GF-D8 (cell line): ENCODE measurements around the gene OR5T2.
"Not testable (repeated sequence)": the region's sequence is repeated elsewhere in the genome, so short reads cannot be mapped to it uniquely, and the experiment has no call there.

Experiments used
- DNase-seq: peaks from one replicate; lab custom pipeline; 2025; lab: John Stamatoyannopoulos, UW

OR5T2 gene

GRCh38 chr11:56234155-56234554 lies at the start of gene OR5T2:
Gene OR5T2, minus strand, starts transcription at chr11:56234255. Its CDS starts 1,193 bp downstream, at chr11:56233062.
- no peak for DNase-seq

GRCh38 chr11:56273854-56274253 lies 39.8 kb upstream of the OR5T2 start, which contains the start of gene OR5T1:
Gene OR5T1, plus strand, starts transcription at chr11:56274154. Its CDS starts 1,485 bp downstream, at chr11:56275639.
- DNase-seq = no peak

GRCh38 chr11:56271092-56271491 lies 37.0 kb upstream of the OR5T2 start:
- no peak for DNase-seq

- no peak for DNase-seq
Measured at GRCh38 chr11:56251954-56252353, 17.9 kb upstream of the OR5T2 start, which contains the start of gene OR5T3. Gene OR5T3, plus strand, starts transcription at chr11:56252254. Its CDS starts 0 bp downstream, at chr11:56252254.

GRCh38 chr11:56219735-56220134 lies 14.3 kb downstream of the OR5T2 start:
- DNase-seq = not testable (repeated sequence)

GRCh38 chr11:56214537-56214936 lies 19.5 kb downstream of the OR5T2 start:
- no peak for DNase-seq

- DNase-seq = no peak
Measured at GRCh38 chr11:56207790-56208189, 26.3 kb downstream of the OR5T2 start.

GRCh38 chr11:56197367-56197766 lies 36.7 kb downstream of the OR5T2 start:
- DNase-seq = no peak

- no peak for DNase-seq
Measured at GRCh38 chr11:56196705-56197104, 37.4 kb downstream of the OR5T2 start.

GRCh38 chr11:56188602-56189001 lies 45.5 kb downstream of the OR5T2 start:
- no peak for DNase-seq

GRCh38 chr11:56183459-56183858 lies 50.6 kb downstream of the OR5T2 start:
- DNase-seq = no peak
